ENCODE measurements around the gene PGS1.
A peak's percentile ranks its signal among the peaks of the same experiment; 100 is the strongest.

The PGS1 gene

DNA sequence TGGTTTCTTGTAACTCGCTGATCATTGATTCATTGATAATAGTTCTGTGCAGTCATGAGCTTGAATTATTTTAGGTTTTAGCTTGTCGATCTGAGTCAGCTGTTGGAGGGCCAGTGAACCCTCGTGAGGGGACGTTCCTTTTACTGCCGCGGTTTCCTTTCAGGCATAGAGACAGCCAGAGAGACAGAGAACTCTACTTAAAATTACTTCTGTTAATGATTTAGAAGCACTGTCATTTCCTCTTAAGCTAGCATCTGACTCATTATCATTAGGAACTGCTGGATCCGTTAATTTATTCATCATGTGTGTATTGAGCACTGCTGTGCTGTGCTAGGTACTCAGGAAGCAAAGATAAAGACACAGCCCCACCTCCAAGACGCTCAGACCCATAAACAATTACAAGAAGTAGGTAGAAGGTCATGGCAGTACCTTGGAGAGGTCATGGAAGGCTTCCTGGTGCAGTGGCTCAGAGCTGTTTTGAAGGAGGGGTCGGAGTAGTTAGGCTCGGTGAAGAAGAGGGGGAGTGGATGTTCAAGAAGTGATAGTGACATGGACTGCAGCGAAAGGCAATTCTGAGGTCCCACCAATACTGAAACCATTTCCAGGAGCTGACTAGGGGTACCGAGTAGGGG lies 3.3 kb downstream of the PGS1 start:
- Histone ChIP-seq H3K27me3 (ENCODE audit: insufficient read depth, low read length, poor library complexity) (no peaks in the 10 kb centered on the region), H4K8ac (ENCODE audit: low read depth, low read length) (no peak overlapping the region), H2BK120ac (ENCODE audit: low read depth, low read length) (no peak overlapping the region), H3K36me3 (ENCODE audit: control insufficient read depth, insufficient read depth, low read length) (no peaks in the 10 kb centered on the region), H2BK15ac (replicated peaks; ENCODE audit: low read depth) (no peak overlapping the region), H3K27ac (ENCODE audit: low read depth, low read length) (peak overlapping the region; percentile 71), H3K4ac (ENCODE audit: low read depth, low read length) (no peak overlapping the region), H3K4me3 (ENCODE audit: low read length) (no peak overlapping the region), H3K79me2 (ENCODE audit: control insufficient read depth, insufficient read depth, low read length) (peaks cover 72% of the 10 kb centered on the region), H4K5ac (ENCODE audit: low read length) (no peak overlapping the region), H3K23ac (ENCODE audit: low read length) (no peak overlapping the region), H3K18ac (ENCODE audit: low read length) (no peak overlapping the region), H3K4me2 (ENCODE audit: low read length) (peak overlapping the region; percentile 4), H3K4me1 (ENCODE audit: control insufficient read depth, low read depth, low read length) (peaks cover 19% of the 10 kb centered on the region), H3K79me1 (ENCODE audit: low read length) (peaks cover 17% of the 10 kb centered on the region), H2AK5ac (ENCODE audit: low read length) (no peak overlapping the region), H3K56ac (ENCODE audit: low read length) (peak overlapping the region; percentile 65), H3K9ac (ENCODE audit: low read length) (peak overlapping the region; percentile 45), H2BK5ac (ENCODE audit: low read length) (peak overlapping the region; percentile 23)
- peak; percentile 88 for DNase-seq
- no CpG with 5 or more reads among the region's 12 CpGs for WGBS (ENCODE audit: extremely low coverage, insufficient coverage, low lambda C conversion rate)

- peak overlapping the region; percentile 15 for H3K56ac ChIP-seq (ENCODE audit: low read length)
- no CpG with 5 or more reads among the region's 15 CpGs for WGBS (ENCODE audit: extremely low coverage, insufficient coverage, low lambda C conversion rate)
These were observed 5.4 kb downstream of the PGS1 start for GRCh38 chr17:78383725-78384471.

DNA sequence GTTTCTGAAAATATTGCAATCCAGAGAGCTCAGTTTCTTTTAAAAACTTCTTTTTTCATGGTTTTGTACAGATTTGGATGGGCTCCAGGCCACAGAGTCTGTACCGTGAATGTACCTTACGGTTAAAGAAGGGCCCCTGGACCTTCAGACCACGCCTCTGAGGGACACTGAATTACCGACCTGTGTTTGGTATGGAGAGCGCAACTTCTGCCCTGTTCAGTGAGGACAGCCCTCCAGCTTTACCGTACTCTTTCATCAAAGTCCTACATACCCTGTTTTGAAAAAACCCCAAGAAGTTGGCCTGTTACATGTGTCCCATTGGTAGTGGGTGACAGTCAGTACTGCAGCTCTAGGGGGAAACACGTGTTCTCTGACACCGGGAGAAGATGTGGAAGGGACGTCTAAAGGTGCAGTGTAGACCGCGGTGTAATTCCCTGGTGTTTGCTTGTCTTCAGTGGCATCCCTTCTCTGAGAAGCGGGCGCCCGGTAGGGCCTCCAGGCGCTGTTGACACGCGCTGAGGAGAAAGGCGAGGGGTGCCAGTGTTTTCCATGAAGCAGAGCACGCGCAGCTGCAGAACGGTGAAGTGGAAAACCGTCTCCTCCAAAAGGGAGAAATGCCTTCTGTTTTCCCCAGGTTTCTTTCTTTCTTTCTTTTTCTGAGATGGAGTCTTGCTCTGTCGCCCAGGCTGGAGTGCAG lies 6.2 kb downstream of the PGS1 start:
- Histone ChIP-seq H3K4me2 (ENCODE audit: low read length) (no peak overlapping the region), H4K8ac (ENCODE audit: low read depth, low read length) (no peak overlapping the region), H3K27ac (ENCODE audit: low read depth, low read length) (no peak overlapping the region), H2BK15ac (replicated peaks; ENCODE audit: low read depth) (no peak overlapping the region), H2AK5ac (ENCODE audit: low read length) (no peak overlapping the region), H3K4ac (ENCODE audit: low read depth, low read length) (no peak overlapping the region), H3K18ac (ENCODE audit: low read length) (no peak overlapping the region), H2BK120ac (ENCODE audit: low read depth, low read length) (no peak overlapping the region), H3K79me2 (ENCODE audit: control insufficient read depth, insufficient read depth, low read length) (peaks cover 81% of the 10 kb centered on the region), H2BK5ac (ENCODE audit: low read length) (no peak overlapping the region), H3K79me1 (ENCODE audit: low read length) (peaks cover 14% of the 10 kb centered on the region), H3K9ac (ENCODE audit: low read length) (no peak overlapping the region), H3K4me1 (ENCODE audit: control insufficient read depth, low read depth, low read length) (peaks cover 17% of the 10 kb centered on the region), H3K36me3 (ENCODE audit: control insufficient read depth, insufficient read depth, low read length) (no peaks in the 10 kb centered on the region), H3K27me3 (ENCODE audit: insufficient read depth, low read length, poor library complexity) (no peaks in the 10 kb centered on the region), H4K5ac (ENCODE audit: low read length) (no peak overlapping the region), H3K23ac (ENCODE audit: low read length) (no peak overlapping the region), H3K56ac (ENCODE audit: low read length) (no peak overlapping the region), H3K4me3 (ENCODE audit: low read length) (no peak overlapping the region)
- no peak for DNase-seq
- no CpG with 5 or more reads among the region's 23 CpGs for WGBS (ENCODE audit: extremely low coverage, insufficient coverage, low lambda C conversion rate)

More at GRCh38 chr17:78383725-78384471, 5.4 kb downstream of the PGS1 start:
- H3K4me3 ChIP-seq (ENCODE audit: low read length): no peak overlapping the region
- H3K23ac ChIP-seq (ENCODE audit: low read length): peak overlapping the region; percentile 3
- no peak overlapping the region for H2BK120ac ChIP-seq (ENCODE audit: low read depth, low read length)
- no peak overlapping the region for H3K9ac ChIP-seq (ENCODE audit: low read length)
- H4K8ac ChIP-seq (ENCODE audit: low read depth, low read length): no peak overlapping the region
- H4K5ac ChIP-seq (ENCODE audit: low read length): no peak overlapping the region
- no peak overlapping the region for H3K18ac ChIP-seq (ENCODE audit: low read length)
- DNase-seq: no peak
- peaks cover 87% of the 10 kb centered on the region for H3K79me2 ChIP-seq (ENCODE audit: control insufficient read depth, insufficient read depth, low read length)
- H3K4me2 ChIP-seq (ENCODE audit: low read length): no peak overlapping the region
- H2BK5ac ChIP-seq (ENCODE audit: low read length): no peak overlapping the region
- H3K4ac ChIP-seq (ENCODE audit: low read depth, low read length): no peak overlapping the region
- H2AK5ac ChIP-seq (ENCODE audit: low read length): no peak overlapping the region
- H3K27ac ChIP-seq (ENCODE audit: low read depth, low read length): no peak overlapping the region
- H3K27me3 ChIP-seq (ENCODE audit: insufficient read depth, low read length, poor library complexity): no peaks in the 10 kb centered on the region
- no peak overlapping the region for H2BK15ac ChIP-seq (replicated peaks; ENCODE audit: low read depth)
- H3K36me3 ChIP-seq (ENCODE audit: control insufficient read depth, insufficient read depth, low read length): no peaks in the 10 kb centered on the region
- H3K79me1 ChIP-seq (ENCODE audit: low read length): peaks cover 17% of the 10 kb centered on the region
- H3K4me1 ChIP-seq (ENCODE audit: control insufficient read depth, low read depth, low read length): peaks cover 19% of the 10 kb centered on the region

GRCh38 chr17:78387977-78388941 lies 9.8 kb downstream of the PGS1 start:
- Histone ChIP-seq H3K18ac (ENCODE audit: low read length) (no peak overlapping the region), H2BK5ac (ENCODE audit: low read length) (no peak overlapping the region), H3K23ac (ENCODE audit: low read length) (no peak overlapping the region), H3K9ac (ENCODE audit: low read length) (no peak overlapping the region), H4K8ac (ENCODE audit: low read depth, low read length) (no peak overlapping the region), H3K79me2 (ENCODE audit: control insufficient read depth, insufficient read depth, low read length) (peaks cover 81% of the 10 kb centered on the region), H3K27me3 (ENCODE audit: insufficient read depth, low read length, poor library complexity) (no peaks in the 10 kb centered on the region), H3K4me3 (ENCODE audit: low read length) (no peak overlapping the region), H3K79me1 (ENCODE audit: low read length) (peaks cover 8% of the 10 kb centered on the region), H4K5ac (ENCODE audit: low read length) (no peak overlapping the region), H2BK15ac (replicated peaks; ENCODE audit: low read depth) (no peak overlapping the region), H3K27ac (ENCODE audit: low read depth, low read length) (no peak overlapping the region), H3K36me3 (ENCODE audit: control insufficient read depth, insufficient read depth, low read length) (no peaks in the 10 kb centered on the region), H3K56ac (ENCODE audit: low read length) (no peak overlapping the region), H3K4me2 (ENCODE audit: low read length) (no peak overlapping the region), H3K4me1 (ENCODE audit: control insufficient read depth, low read depth, low read length) (peaks cover 9% of the 10 kb centered on the region), H2BK120ac (ENCODE audit: low read depth, low read length) (no peak overlapping the region), H2AK5ac (ENCODE audit: low read length) (no peak overlapping the region), H3K4ac (ENCODE audit: low read depth, low read length) (no peak overlapping the region)
- no CpG with 5 or more reads among the region's 10 CpGs for WGBS (ENCODE audit: extremely low coverage, insufficient coverage, low lambda C conversion rate)
- DNase-seq: no peak

- peaks cover 16% of the 10 kb centered on the region for H3K79me1 ChIP-seq (ENCODE audit: low read length)
- H3K27me3 ChIP-seq (ENCODE audit: insufficient read depth, low read length, poor library complexity): no peaks in the 10 kb centered on the region
- peak overlapping the region; percentile 6 for H3K27ac ChIP-seq (ENCODE audit: low read depth, low read length)
- H2BK15ac ChIP-seq (replicated peaks; ENCODE audit: low read depth): no peak overlapping the region
- H3K9ac ChIP-seq (ENCODE audit: low read length): no peak overlapping the region
- no CpG with 5 or more reads among the region's 15 CpGs for WGBS (ENCODE audit: extremely low coverage, insufficient coverage, low lambda C conversion rate)
- no peak overlapping the region for H3K4me2 ChIP-seq (ENCODE audit: low read length)
- H2AK5ac ChIP-seq (ENCODE audit: low read length): no peak overlapping the region
- no peak overlapping the region for H3K4ac ChIP-seq (ENCODE audit: low read depth, low read length)
- no peak overlapping the region for H4K5ac ChIP-seq (ENCODE audit: low read length)
- H4K8ac ChIP-seq (ENCODE audit: low read depth, low read length): no peak overlapping the region
- H3K79me2 ChIP-seq (ENCODE audit: control insufficient read depth, insufficient read depth, low read length): peaks cover 78% of the 10 kb centered on the region
- H3K18ac ChIP-seq (ENCODE audit: low read length): no peak overlapping the region
- H2BK5ac ChIP-seq (ENCODE audit: low read length): no peak overlapping the region
- H3K56ac ChIP-seq (ENCODE audit: low read length): peak overlapping the region; percentile 10
- no peak overlapping the region for H3K23ac ChIP-seq (ENCODE audit: low read length)
- peaks cover 8% of the 10 kb centered on the region for H3K4me1 ChIP-seq (ENCODE audit: control insufficient read depth, low read depth, low read length)
- peak; percentile 96 for DNase-seq
- H2BK120ac ChIP-seq (ENCODE audit: low read depth, low read length): no peak overlapping the region
- H3K4me3 ChIP-seq (ENCODE audit: low read length): no peak overlapping the region
- no peaks in the 10 kb centered on the region for H3K36me3 ChIP-seq (ENCODE audit: control insufficient read depth, insufficient read depth, low read length)
These were observed 12.0 kb downstream of the PGS1 start for GRCh38 chr17:78390241-78391050.
